Activated naive CD8-positive, alpha-beta T cell treated with anti-CD3 and anti-CD28 coated beads for 36 hours (primary cell): ENCODE data around the gene EHD1. TPM values are rescaled to one million over a fixed set of nuclear protein-coding genes. Genes with fewer than 3 reads are reported as not detected.

ENCODE experiments used
- DNase-seq: peaks from one replicate; pipeline ENCODE4 v3.0.0; 2021
- H3K27ac Mint-ChIP-seq: one replicate; pipeline ENCODE4 v1.8.0; 2022; ENCODE audit warnings: mild to moderate bottlenecking, moderate library complexity, mixed read lengths
- H3K27me3 Mint-ChIP-seq: one replicate; pipeline ENCODE4 v1.8.0; 2022; ENCODE audit warnings: mild to moderate bottlenecking, mixed read lengths
- H3K36me3 Mint-ChIP-seq: one replicate; pipeline ENCODE4 v1.8.0; 2021; ENCODE audit warnings: mild to moderate bottlenecking, mixed read lengths
- H3K4me1 Mint-ChIP-seq: one replicate; pipeline ENCODE4 v1.8.0; 2021; ENCODE audit warnings: mixed read lengths
- H3K4me3 Mint-ChIP-seq: one replicate; pipeline ENCODE4 v1.8.0; 2022; ENCODE audit warnings: mild to moderate bottlenecking, moderate library complexity, mixed read lengths
- H3K9me3 Mint-ChIP-seq: one replicate; pipeline ENCODE4 v1.8.0; 2022; ENCODE audit warnings: mixed read lengths
- total RNA-seq, 2 experiments: library from RNA; stranded (reverse); gene quantifications; one replicate each; pipeline ENCODE4 v1.2.3, GENCODE V29; 2021

Gene EHD1
- total RNA-seq, 2 experiments from 2014 or later, result 103 to 112 TPM

- peak overlapping the region; percentile 76 for H3K4me3 Mint-ChIP-seq
- no peaks in the 10 kb centered on the region for H3K36me3 Mint-ChIP-seq
- H3K4me1 Mint-ChIP-seq, result peaks cover 26% of the 10 kb centered on the region
- peak; percentile 85 for DNase-seq
- no peaks in the 10 kb centered on the region for H3K9me3 Mint-ChIP-seq
- no peaks in the 10 kb centered on the region for H3K27me3 Mint-ChIP-seq
- peak overlapping the region; percentile 62 for H3K27ac Mint-ChIP-seq
These were observed 9.5 kb upstream of the EHD1 start for GRCh38 chr11:64887757-64888405.

GRCh38 chr11:64887234-64887756, 8.9 kb upstream of the EHD1 start:
- peaks cover 27% of the 10 kb centered on the region for H3K4me1 Mint-ChIP-seq
- no peaks in the 10 kb centered on the region for H3K36me3 Mint-ChIP-seq
- no peaks in the 10 kb centered on the region for H3K9me3 Mint-ChIP-seq
- no peaks in the 10 kb centered on the region for H3K27me3 Mint-ChIP-seq
- no peak for DNase-seq
- peak overlapping the region; percentile 62 for H3K27ac Mint-ChIP-seq
- H3K4me3 Mint-ChIP-seq, result no peak overlapping the region

- H3K9me3 Mint-ChIP-seq, result no peaks in the 10 kb centered on the region
- peak overlapping the region; percentile 81 for H3K27ac Mint-ChIP-seq
- peaks cover 40% of the 10 kb centered on the region for H3K4me1 Mint-ChIP-seq
- no peak for DNase-seq
- no peaks in the 10 kb centered on the region for H3K36me3 Mint-ChIP-seq
- H3K27me3 Mint-ChIP-seq, result no peaks in the 10 kb centered on the region
- peak overlapping the region; percentile 30 for H3K4me3 Mint-ChIP-seq
These were observed 7.2 kb upstream of the EHD1 start for GRCh38 chr11:64885367-64886286.

GRCh38 chr11:64884019-64884418, 5.6 kb upstream of the EHD1 start:
- DNase-seq, result no peak
- Mint-ChIP-seq H3K9me3 (no peaks in the 10 kb centered on the region), H3K36me3 (peaks cover 1% of the 10 kb centered on the region), H3K27me3 (no peaks in the 10 kb centered on the region), H3K27ac (peak overlapping the region; percentile 14), H3K4me3 (no peak overlapping the region), H3K4me1 (peaks cover 56% of the 10 kb centered on the region)

- Mint-ChIP-seq H3K36me3 (peaks cover 2% of the 10 kb centered on the region), H3K27me3 (no peaks in the 10 kb centered on the region), H3K9me3 (no peaks in the 10 kb centered on the region), H3K4me3 (no peak overlapping the region), H3K4me1 (peaks cover 57% of the 10 kb centered on the region), H3K27ac (no peak overlapping the region)
- no peak for DNase-seq
These were observed 5.2 kb upstream of the EHD1 start for GRCh38 chr11:64883575-64883974.

GRCh38 chr11:64882243-64882642, 3.8 kb upstream of the EHD1 start:
- H3K4me3 Mint-ChIP-seq, result no peak overlapping the region
- no peak overlapping the region for H3K27ac Mint-ChIP-seq
- H3K9me3 Mint-ChIP-seq, result no peaks in the 10 kb centered on the region
- no peaks in the 10 kb centered on the region for H3K27me3 Mint-ChIP-seq
- DNase-seq, result no peak
- peaks cover 49% of the 10 kb centered on the region for H3K4me1 Mint-ChIP-seq
- H3K36me3 Mint-ChIP-seq, result peaks cover 7% of the 10 kb centered on the region

- peaks cover 13% of the 10 kb centered on the region for H3K36me3 Mint-ChIP-seq
- H3K27me3 Mint-ChIP-seq, result no peaks in the 10 kb centered on the region
- DNase-seq, result no peak
- H3K4me1 Mint-ChIP-seq, result peaks cover 52% of the 10 kb centered on the region
- no peak overlapping the region for H3K4me3 Mint-ChIP-seq
- no peaks in the 10 kb centered on the region for H3K9me3 Mint-ChIP-seq
- H3K27ac Mint-ChIP-seq, result peak overlapping the region; percentile 99
These were observed 3.1 kb upstream of the EHD1 start for GRCh38 chr11:64881476-64881875.

GRCh38 chr11:64880240-64881001, 2.0 kb upstream of the EHD1 start:
- Mint-ChIP-seq H3K27me3 (no peaks in the 10 kb centered on the region), H3K27ac (peak overlapping the region; percentile 99), H3K4me3 (peak overlapping the region; percentile 98), H3K4me1 (peaks cover 55% of the 10 kb centered on the region), H3K36me3 (peaks cover 23% of the 10 kb centered on the region), H3K9me3 (no peaks in the 10 kb centered on the region)
- DNase-seq, result no peak

- Mint-ChIP-seq H3K9me3 (no peaks in the 10 kb centered on the region), H3K27ac (peak overlapping the region; percentile 99), H3K4me3 (peak overlapping the region; percentile 98), H3K36me3 (peaks cover 33% of the 10 kb centered on the region), H3K27me3 (no peaks in the 10 kb centered on the region), H3K4me1 (peaks cover 60% of the 10 kb centered on the region)
- no peak for DNase-seq
These were observed 951 bp upstream of the EHD1 start for GRCh38 chr11:64879244-64879900.

GRCh38 chr11:64878223-64878493, 263 bp downstream of the EHD1 start:
- peak overlapping the region; percentile 77 for H3K27ac Mint-ChIP-seq
- H3K4me3 Mint-ChIP-seq, result peak overlapping the region; percentile 95
- DNase-seq, result no peak
- no peaks in the 10 kb centered on the region for H3K27me3 Mint-ChIP-seq
- peaks cover 40% of the 10 kb centered on the region for H3K36me3 Mint-ChIP-seq
- H3K9me3 Mint-ChIP-seq, result no peaks in the 10 kb centered on the region
- H3K4me1 Mint-ChIP-seq, result peaks cover 64% of the 10 kb centered on the region

- H3K4me1 Mint-ChIP-seq, result peaks cover 68% of the 10 kb centered on the region
- H3K4me3 Mint-ChIP-seq, result peak overlapping the region; percentile 95
- no peak for DNase-seq
- H3K9me3 Mint-ChIP-seq, result no peaks in the 10 kb centered on the region
- H3K36me3 Mint-ChIP-seq, result peaks cover 44% of the 10 kb centered on the region
- H3K27ac Mint-ChIP-seq, result peak overlapping the region; percentile 77
- H3K27me3 Mint-ChIP-seq, result no peaks in the 10 kb centered on the region
These were observed 815 bp downstream of the EHD1 start for GRCh38 chr11:64877390-64878222.

- peak overlapping the region; percentile 95 for H3K4me3 Mint-ChIP-seq
- peaks cover 48% of the 10 kb centered on the region for H3K36me3 Mint-ChIP-seq
- H3K4me1 Mint-ChIP-seq, result peaks cover 73% of the 10 kb centered on the region
- DNase-seq, result no peak
- no peaks in the 10 kb centered on the region for H3K27me3 Mint-ChIP-seq
- H3K27ac Mint-ChIP-seq, result peak overlapping the region; percentile 77
- H3K9me3 Mint-ChIP-seq, result no peaks in the 10 kb centered on the region
These were observed 1.5 kb downstream of the EHD1 start for GRCh38 chr11:64876835-64877341.

GRCh38 chr11:64876229-64876750, 2.1 kb downstream of the EHD1 start:
- Mint-ChIP-seq H3K4me3 (peak overlapping the region; percentile 95), H3K36me3 (peaks cover 52% of the 10 kb centered on the region), H3K9me3 (no peaks in the 10 kb centered on the region), H3K27me3 (no peaks in the 10 kb centered on the region), H3K4me1 (peaks cover 74% of the 10 kb centered on the region), H3K27ac (peak overlapping the region; percentile 77)
- DNase-seq, result peak; percentile 50
